HepG2 (cell line): ENCODE results near the gene C1QTNF6. TPM values are rescaled to one million over a fixed set of nuclear protein-coding genes. Genes with fewer than 3 reads are reported as not detected.

Experiments
- DR1 ChIP-seq: sonication (generic); formaldehyde crosslinking; IDR thresholded peaks from 2 replicates; pipeline ENCODE4 v1.8.0; 2021; ENCODE audit warnings: mild to moderate bottlenecking, missing genetic modification reagents, inconsistent platforms
- ERF ChIP-seq: IDR thresholded peaks from 2 replicates; pipeline ENCODE4 v1.6.1; 2018; ENCODE audit warnings: missing biosample characterization, missing genetic modification reagents
- FOXP4 ChIP-seq: sonication (generic); formaldehyde crosslinking; IDR thresholded peaks from 2 replicates; pipeline ENCODE4 v1.4.0; 2020; ENCODE audit warnings: missing genetic modification reagents
- HINFP ChIP-seq: sonication (generic); formaldehyde crosslinking; IDR thresholded peaks from 2 replicates; pipeline ENCODE4 v1.4.0; 2020; ENCODE audit warnings: low read depth, mild to moderate bottlenecking, missing genetic modification reagents
- HMGXB4 ChIP-seq, 2 experiments: sonication (generic) in 1 of 2; formaldehyde crosslinking in 1 of 2; IDR thresholded peaks; 2 replicates each; pipeline versions ENCODE4 v1.4.0 to v1.6.1; 2018 to 2020; ENCODE audit warnings: missing genetic modification reagents in 2 of 2, borderline replicate concordance in 1 of 2, low read depth in 1 of 2, mild to moderate bottlenecking in 1 of 2, missing biosample characterization in 1 of 2
- JUND ChIP-seq: sonication (generic); formaldehyde crosslinking; IDR thresholded peaks from 2 replicates; pipeline ENCODE4 v1.8.0; 2022; ENCODE audit warnings: mild to moderate bottlenecking, missing genetic modification reagents
- PHF21A ChIP-seq: sonication (generic); formaldehyde crosslinking; IDR thresholded peaks from 2 replicates; pipeline ENCODE4 v1.5.0; 2020; ENCODE audit warnings: mild to moderate bottlenecking, missing genetic modification reagents
- SMARCE1 ChIP-seq: fragments of 450-650 bp; IDR thresholded peaks from 2 replicates; pipeline ENCODE4 v1.6.1; 2017; ENCODE audit warnings: borderline replicate concordance
- SP1 ChIP-seq, 2 experiments: fragments of 450-650 bp in 1 of 2; sonication (generic) in 1 of 2; formaldehyde crosslinking in 1 of 2; IDR thresholded peaks; 2 replicates each; pipeline versions ENCODE4 v1.4.0 to v1.6.1; 2016 to 2020; ENCODE audit warnings: missing genetic modification reagents in 1 of 2
- SP4 ChIP-seq: sonication (generic); formaldehyde crosslinking; IDR thresholded peaks from 2 replicates; pipeline ENCODE4 v1.8.1; 2023; ENCODE audit warnings: mild to moderate bottlenecking, missing genetic modification reagents
- ZFP37 ChIP-seq: sonication (generic); formaldehyde crosslinking; IDR thresholded peaks from 2 replicates; pipeline ENCODE4 v1.4.0; 2020; ENCODE audit warnings: missing genetic modification reagents, borderline replicate concordance
- ZNF264 ChIP-seq: sonication (generic); formaldehyde crosslinking; IDR thresholded peaks from 2 replicates; pipeline ENCODE4 v1.4.0; 2020; ENCODE audit warnings: missing genetic modification reagents
- ZNF503 ChIP-seq: sonication (generic); formaldehyde crosslinking; IDR thresholded peaks from 2 replicates; pipeline ENCODE4 v1.4.0; 2020; ENCODE audit warnings: missing genetic modification reagents
- ZSCAN9 ChIP-seq: IDR thresholded peaks from 2 replicates; pipeline ENCODE4 v1.6.1; 2016; ENCODE audit warnings: borderline replicate concordance
- polyA plus RNA-seq, 8 experiments: library from polyadenylated mRNA; depleted of rRNA in 3 of 8; stranded (reverse) in 7 of 8; unstranded in 1 of 8; fragments of >200 nt; fragmentation: Illumina TruSeq in 4 of 8; extraction: Trizol in 4 of 8; gene quantifications; 2 replicates each; pipeline versions ENCODE4 v1.2.1 to v1.2.3, GENCODE V29; 2011 to 2016; ENCODE audit warnings: low read depth in 4 of 8, missing spikeins in 1 of 8, mixed read lengths in 1 of 8; ENCODE audit not compliant: insufficient read depth in 1 of 8
- total RNA-seq, 5 experiments: library from RNA; depleted of rRNA; stranded (reverse); fragments of >200 nt; fragmentation: Illumina TruSeq; extraction: Trizol; gene quantifications; 2 replicates each; pipeline ENCODE4 v1.2.3, GENCODE V29; 2016; ENCODE audit warnings: low read depth in 1 of 5
- TF ChIP-seq, protein P1 (sequence below): IDR thresholded peaks from 2 replicates; pipeline ENCODE4 v1.6.1; 2016; ENCODE audit warnings: missing biosample characterization, missing genetic modification reagents, low read depth
- TF ChIP-seq, protein P2 (sequence below): sonication (generic); formaldehyde crosslinking; IDR thresholded peaks from 2 replicates; pipeline ENCODE4 v1.5.0; 2020; ENCODE audit warnings: missing genetic modification reagents, mild to moderate bottlenecking, borderline replicate concordance
- TF ChIP-seq, protein P3 (sequence below): IDR thresholded peaks from 2 replicates; pipeline ENCODE4 v1.6.1; 2016

C1QTNF6 gene
- total and polyA plus RNA-seq, 2 of the 13 experiments (the other 11 are each of a cell fraction or from before 2014, with no cell fraction given) = 2.7 to 6.9 TPM

- TF ChIP-seq, protein P1, sequence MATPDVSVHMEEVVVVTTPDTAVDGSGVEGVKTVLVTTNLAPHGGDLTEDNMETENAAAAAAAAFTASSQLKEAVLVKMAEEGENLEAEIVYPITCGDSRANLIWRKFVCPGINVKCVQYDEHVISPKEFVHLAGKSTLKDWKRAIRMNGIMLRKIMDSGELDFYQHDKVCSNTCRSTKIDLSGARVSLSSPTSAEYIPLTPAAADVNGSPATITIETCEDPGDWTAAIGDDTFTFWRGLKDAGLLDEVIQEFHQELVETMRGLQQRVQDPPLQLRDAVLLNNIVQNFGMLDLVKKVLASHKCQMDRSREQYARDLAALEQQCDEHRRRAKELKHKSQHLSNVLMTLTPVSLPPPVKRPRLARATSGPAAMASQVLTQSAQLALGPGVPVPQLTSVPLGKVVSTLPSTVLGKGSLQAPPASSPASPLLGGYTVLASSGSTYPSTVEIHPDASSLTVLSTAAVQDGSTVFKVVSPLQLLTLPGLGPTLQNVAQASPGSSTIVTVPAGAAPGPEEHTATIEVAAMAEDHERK = no peak
- TF ChIP-seq SMARCE1 = no peak
- TF ChIP-seq JUND (CRISPR knock-in tag) = no peak
- TF ChIP-seq, protein P2, sequence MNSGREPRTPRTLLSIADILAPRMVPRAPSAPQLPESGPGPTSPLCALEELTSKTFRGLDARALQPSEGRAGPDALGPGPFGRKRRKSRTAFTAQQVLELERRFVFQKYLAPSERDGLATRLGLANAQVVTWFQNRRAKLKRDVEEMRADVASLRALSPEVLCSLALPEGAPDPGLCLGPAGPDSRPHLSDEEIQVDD (CRISPR knock-in tag) = no peak
- TF ChIP-seq, protein P3, sequence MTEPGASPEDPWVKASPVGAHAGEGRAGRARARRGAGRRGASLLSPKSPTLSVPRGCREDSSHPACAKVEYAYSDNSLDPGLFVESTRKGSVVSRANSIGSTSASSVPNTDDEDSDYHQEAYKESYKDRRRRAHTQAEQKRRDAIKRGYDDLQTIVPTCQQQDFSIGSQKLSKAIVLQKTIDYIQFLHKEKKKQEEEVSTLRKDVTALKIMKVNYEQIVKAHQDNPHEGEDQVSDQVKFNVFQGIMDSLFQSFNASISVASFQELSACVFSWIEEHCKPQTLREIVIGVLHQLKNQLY (CRISPR knock-in tag) = 0 out of 2 replicates have a peak, but pooled peaks have one; percentile 16
- no peak; the same call in 1 of the 2 replicates for TF ChIP-seq ZNF503
- 0 out of 2 replicates have a peak, but pooled peaks have one; percentile 5 for TF ChIP-seq DR1 (CRISPR knock-in tag)
- 0 out of 2 replicates have a peak, but pooled peaks have one; percentile 2 for TF ChIP-seq HINFP
- no peak; the same call in 1 of the 2 replicates for TF ChIP-seq ZSCAN9 (CRISPR knock-in tag)
- peak; percentile 43; the same call in 1 of the 2 replicates for TF ChIP-seq FOXP4 (CRISPR knock-in tag)
- TF ChIP-seq SP1 (IDR thresholded peaks at IDR 0.05) = no peak
- no peak for TF ChIP-seq SP1 (CRISPR knock-in tag; IDR thresholded peaks at IDR 0.05)
- TF ChIP-seq PHF21A = peak; percentile 87
- peak; percentile 63 for TF ChIP-seq ZNF264 (CRISPR knock-in tag)
- TF ChIP-seq HMGXB4 (CRISPR knock-in tag; IDR thresholded peaks at IDR 0.05; ENCODE audit: borderline replicate concordance in 1 of 2, low read depth in 1 of 2) = peak in 1 of 2 experiments; percentile 42; a peak in 2 of 4 replicates
- no peak; the same call in 1 of the 2 replicates for TF ChIP-seq ZFP37 (CRISPR knock-in tag)
- 0 out of 2 replicates have a peak, but pooled peaks have one; percentile 9 for TF ChIP-seq ERF
- TF ChIP-seq SP4 (CRISPR knock-in tag) = peak; percentile 50; the same call in 1 of the 2 replicates
Observed at GRCh38 chr22:37196539-37197450, 8.7 kb upstream of the C1QTNF6 start (continued).
